Lower lobe of right lung (tissue), 2 donors: ENCODE data around the gene SI. TPM values are rescaled to one million over a fixed set of nuclear protein-coding genes. Genes with fewer than 3 reads are reported as not detected.

Experiments used
- ATAC-seq, 2 donors: fragments of 200-7000 bp; cut with Tn5 transposase; one replicate each; pipeline ENCODE4 v1.9.1; 2020 to 2022; ENCODE audit warnings: mild to moderate bottlenecking in 2 of 2, moderate library complexity in 2 of 2
- DNase-seq: peaks from one replicate; pipeline ENCODE4 v3.0.0-alpha.2; 2020
- H3K27ac ChIP-seq: fragments of 200-600 bp; one replicate; pipeline ENCODE4 v1.8.0; 2022
- H3K27me3 ChIP-seq: fragments of 200-600 bp; one replicate; pipeline ENCODE4 v1.8.0; 2022; ENCODE audit warnings: low read depth
- H3K36me3 ChIP-seq: fragments of 200-600 bp; one replicate; pipeline ENCODE4 v1.8.0; 2022; ENCODE audit warnings: mild to moderate bottlenecking
- H3K4me1 ChIP-seq: fragments of 200-600 bp; one replicate; pipeline ENCODE4 v1.8.0; 2022
- H3K4me3 ChIP-seq: fragments of 200-600 bp; one replicate; pipeline ENCODE4 v1.8.0; 2022; ENCODE audit warnings: mild to moderate bottlenecking
- H3K9me3 ChIP-seq: fragments of 200-600 bp; one replicate; pipeline ENCODE4 v1.8.0; 2022
- intact Hi-C: fragments of 100-400 bp; cut with DNase I; formaldehyde crosslinking; loops from one replicate; pipeline ENCODE4 v1.11.0; 2022
- long read RNA-seq: library from polyadenylated mRNA; unstranded; transcript quantifications from one replicate; pipeline ENCODE4 v2.0.0, GENCODE V29; 2021
- total RNA-seq: library from RNA; stranded (reverse); fragmentation: NEBNext Ultra II Directional; extraction: Animal tissue kit (Norgen Biotek cat#: 25700); gene quantifications from one replicate; pipeline ENCODE4 v1.2.1, GENCODE V29; 2021
- TF ChIP-seq, protein P1 (sequence below): fragments of 200-600 bp; IDR thresholded peaks from one replicate; pipeline ENCODE4 v1.8.0; 2022; ENCODE audit warnings: antibody characterized with exemption, mild to moderate bottlenecking
- donor health status: DM: no; HTN: yes; CAD: no; lungs with severe emphysema.

SI gene
- total RNA-seq = not detected
- long read RNA-seq = 0 reads

DNA sequence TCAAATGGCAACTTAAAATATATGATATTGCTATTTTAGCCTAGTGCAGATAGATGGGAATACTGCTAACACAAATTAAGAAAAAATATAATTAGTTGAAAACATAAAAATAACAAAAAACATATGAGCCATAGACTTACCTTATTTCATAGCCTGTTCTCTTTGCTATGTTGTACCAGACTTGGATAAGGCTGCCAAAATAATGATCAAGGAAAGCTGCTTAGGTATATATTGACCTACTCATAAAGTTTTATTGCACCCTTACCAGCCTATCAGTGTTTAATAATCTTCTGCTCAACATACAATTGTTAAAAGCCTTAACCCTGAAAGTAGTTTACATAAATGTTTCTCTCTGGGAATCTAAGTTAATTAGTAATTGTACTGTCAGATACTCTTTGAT, at the start of gene SI:
SI (minus strand) TSS at position 204 of the 400 bp plus-strand sequence. CDS start 2,484 bp downstream, outside the sequence.
- ATAC-seq = no peak
- TF ChIP-seq, protein P1, sequence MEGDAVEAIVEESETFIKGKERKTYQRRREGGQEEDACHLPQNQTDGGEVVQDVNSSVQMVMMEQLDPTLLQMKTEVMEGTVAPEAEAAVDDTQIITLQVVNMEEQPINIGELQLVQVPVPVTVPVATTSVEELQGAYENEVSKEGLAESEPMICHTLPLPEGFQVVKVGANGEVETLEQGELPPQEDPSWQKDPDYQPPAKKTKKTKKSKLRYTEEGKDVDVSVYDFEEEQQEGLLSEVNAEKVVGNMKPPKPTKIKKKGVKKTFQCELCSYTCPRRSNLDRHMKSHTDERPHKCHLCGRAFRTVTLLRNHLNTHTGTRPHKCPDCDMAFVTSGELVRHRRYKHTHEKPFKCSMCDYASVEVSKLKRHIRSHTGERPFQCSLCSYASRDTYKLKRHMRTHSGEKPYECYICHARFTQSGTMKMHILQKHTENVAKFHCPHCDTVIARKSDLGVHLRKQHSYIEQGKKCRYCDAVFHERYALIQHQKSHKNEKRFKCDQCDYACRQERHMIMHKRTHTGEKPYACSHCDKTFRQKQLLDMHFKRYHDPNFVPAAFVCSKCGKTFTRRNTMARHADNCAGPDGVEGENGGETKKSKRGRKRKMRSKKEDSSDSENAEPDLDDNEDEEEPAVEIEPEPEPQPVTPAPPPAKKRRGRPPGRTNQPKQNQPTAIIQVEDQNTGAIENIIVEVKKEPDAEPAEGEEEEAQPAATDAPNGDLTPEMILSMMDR = no peak
- Histone ChIP-seq H3K4me3 (no peak within 1 kb of the TSS), H3K4me1 (no peaks in the 10 kb centered on the region), H3K27me3 (no peaks in the 10 kb centered on the region), H3K36me3 (no peaks in the 10 kb centered on the region), H3K27ac (no peak within 1 kb of the TSS), H3K9me3 (no peaks in the 10 kb centered on the region)
- no peak for DNase-seq
- intact Hi-C loops = no loop called here

DNA sequence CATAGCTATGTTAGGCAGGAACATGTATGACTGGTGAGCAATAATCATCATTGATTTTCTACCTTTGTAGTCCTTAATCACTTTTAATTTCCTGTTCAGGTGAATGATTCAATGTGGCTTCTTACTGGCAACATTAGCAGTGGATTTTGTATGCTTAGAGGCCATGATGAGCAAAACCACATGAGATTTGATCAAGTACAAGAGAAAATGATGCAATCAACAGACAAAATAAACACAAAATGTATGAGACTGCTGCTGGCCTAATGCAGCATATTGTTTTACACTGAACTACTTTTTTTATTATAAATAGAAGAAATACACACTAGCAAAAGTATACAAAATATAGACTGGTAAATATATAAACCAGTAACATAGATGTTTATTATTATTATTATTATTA, 47.5 kb upstream of the SI start:
- TF ChIP-seq, protein P1 = no peak
- H3K27me3 ChIP-seq = no peaks in the 10 kb centered on the region
- no peaks in the 10 kb centered on the region for H3K36me3 ChIP-seq
- H3K4me3 ChIP-seq = no peak overlapping the region
- no peaks in the 10 kb centered on the region for H3K4me1 ChIP-seq
- intact Hi-C loops = no loop called here
- H3K9me3 ChIP-seq = no peaks in the 10 kb centered on the region
- no peak overlapping the region for H3K27ac ChIP-seq
- no peak for ATAC-seq
- no peak for DNase-seq

DNA sequence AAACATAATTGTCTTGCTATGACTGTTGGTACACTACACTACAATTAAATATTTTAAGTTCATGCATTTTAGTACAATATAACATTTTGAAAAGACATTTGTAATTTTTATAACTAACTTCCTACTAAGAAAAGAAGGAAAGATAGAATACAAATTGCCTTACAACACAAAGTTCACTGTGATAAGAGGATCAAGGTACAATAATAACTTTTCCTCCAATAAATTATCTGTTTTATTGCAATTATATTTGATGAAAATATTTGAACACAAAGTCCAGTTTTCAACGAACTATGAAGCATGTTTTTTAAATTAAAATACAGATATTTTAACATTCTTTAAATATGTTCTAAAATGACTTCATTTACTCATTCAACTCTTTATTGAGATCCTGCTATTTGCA, 33.1 kb upstream of the SI start:
- DNase-seq (no peak), ATAC-seq (no peak)
- intact Hi-C loops = no loop called here
- H3K36me3 ChIP-seq = no peaks in the 10 kb centered on the region
- no peaks in the 10 kb centered on the region for H3K4me1 ChIP-seq
- H3K4me3 ChIP-seq = no peak overlapping the region
- no peaks in the 10 kb centered on the region for H3K27me3 ChIP-seq
- TF ChIP-seq, protein P1 = no peak
- H3K27ac ChIP-seq = no peak overlapping the region
- no peaks in the 10 kb centered on the region for H3K9me3 ChIP-seq

DNA sequence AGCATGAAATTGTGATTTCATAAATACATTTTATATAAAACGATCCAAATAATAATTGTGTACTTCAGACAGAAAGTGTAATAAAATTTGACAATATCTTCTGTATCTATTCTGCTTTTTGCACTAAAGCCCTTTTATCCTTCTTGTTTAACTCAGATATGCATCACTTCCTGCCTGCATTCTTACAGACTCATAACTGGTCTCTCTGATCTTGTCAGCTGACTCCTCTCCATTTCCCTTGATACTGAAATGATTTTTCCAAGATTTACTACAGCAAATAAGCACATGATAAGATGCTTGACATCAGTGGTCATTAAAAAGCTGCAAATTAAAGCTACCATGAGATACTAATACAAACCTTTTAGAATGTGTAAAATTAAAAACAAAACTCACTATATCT, 25.3 kb upstream of the SI start:
- DNase-seq = no peak
- TF ChIP-seq, protein P1 = no peak
- intact Hi-C loops = no loop called here
- H3K4me1 ChIP-seq = no peaks in the 10 kb centered on the region
- no peaks in the 10 kb centered on the region for H3K36me3 ChIP-seq
- H3K27ac ChIP-seq = no peak overlapping the region
- no peak overlapping the region for H3K4me3 ChIP-seq
- no peaks in the 10 kb centered on the region for H3K9me3 ChIP-seq
- ATAC-seq = no peak
- no peaks in the 10 kb centered on the region for H3K27me3 ChIP-seq

DNA sequence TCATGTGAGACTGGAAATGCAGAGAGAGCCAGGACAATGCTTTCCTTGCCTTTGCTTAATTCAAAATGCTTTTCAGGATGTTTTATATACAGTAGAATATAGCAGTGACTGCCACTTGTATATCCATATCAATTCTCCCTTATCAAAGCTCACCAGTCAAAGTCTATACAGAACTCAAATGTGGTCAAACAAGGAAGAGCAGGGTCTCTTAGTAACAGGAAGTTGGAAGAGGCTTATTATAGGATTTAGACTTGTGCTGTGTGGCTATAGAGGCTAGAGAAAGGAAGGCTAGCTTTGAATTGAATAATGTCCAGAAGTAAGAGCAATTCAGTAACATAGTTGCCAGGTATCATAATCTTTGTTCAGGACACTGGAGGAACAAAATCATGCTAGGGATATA, 4.4 kb upstream of the SI start:
- no peaks in the 10 kb centered on the region for H3K27me3 ChIP-seq
- TF ChIP-seq, protein P1 = no peak
- no peaks in the 10 kb centered on the region for H3K36me3 ChIP-seq
- DNase-seq = no peak
- no peak overlapping the region for H3K27ac ChIP-seq
- no peaks in the 10 kb centered on the region for H3K4me1 ChIP-seq
- no peaks in the 10 kb centered on the region for H3K9me3 ChIP-seq
- H3K4me3 ChIP-seq = no peak overlapping the region
- ATAC-seq = no peak
- intact Hi-C loops = no loop called here

DNA sequence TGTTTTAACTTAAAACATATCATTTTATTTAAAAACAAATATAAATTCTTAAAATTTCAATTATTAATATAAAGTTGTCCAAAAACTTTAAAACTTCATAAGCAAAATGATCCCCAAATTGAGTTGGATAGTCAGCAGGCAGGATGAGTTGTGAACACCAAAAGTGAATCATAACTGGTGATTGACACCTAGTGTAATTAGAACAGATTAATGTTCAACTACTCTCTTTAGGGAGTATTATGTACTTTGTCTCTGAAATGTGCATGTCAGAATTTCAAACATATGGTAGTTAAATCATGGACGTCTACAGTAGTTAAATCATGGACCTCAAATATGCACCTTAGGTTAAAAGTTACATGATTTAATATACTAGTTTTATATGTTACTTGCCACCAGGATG, 2.9 kb upstream of the SI start:
- TF ChIP-seq, protein P1 = no peak
- H3K4me1 ChIP-seq = no peaks in the 10 kb centered on the region
- H3K9me3 ChIP-seq = no peaks in the 10 kb centered on the region
- no peak for ATAC-seq
- no peak overlapping the region for H3K27ac ChIP-seq
- H3K36me3 ChIP-seq = no peaks in the 10 kb centered on the region
- no peak for DNase-seq
- intact Hi-C loops = no loop called here
- H3K4me3 ChIP-seq = no peak overlapping the region
- no peaks in the 10 kb centered on the region for H3K27me3 ChIP-seq
